Activated naive CD8-positive, alpha-beta T cell treated with anti-CD3 and anti-CD28 coated beads, Interleukin-2, amount 50 U/mL, for 24 hours (primary cell): ENCODE measurements around the gene ZMPSTE24.
"Not testable (repeated sequence)": the region's sequence is repeated elsewhere in the genome, so short reads cannot be mapped to it uniquely, and the experiment has no call there.

ENCODE experiments used
- ATAC-seq: fragments of 150-1000 bp; cut with Tn5 transposase; one replicate; pipeline ENCODE4 v1.10.0; 2021
- DNase-seq: peaks from one replicate; pipeline ENCODE4 v3.0.0; 2021
- H3K27ac Mint-ChIP-seq: one replicate; pipeline ENCODE4 v1.8.0; 2021; ENCODE audit warnings: mild to moderate bottlenecking, mixed read lengths
- H3K27me3 Mint-ChIP-seq: one replicate; pipeline ENCODE4 v1.8.0; 2021; ENCODE audit warnings: mixed read lengths
- H3K36me3 Mint-ChIP-seq: one replicate; pipeline ENCODE4 v1.8.0; 2021; ENCODE audit warnings: low read depth, mixed read lengths
- H3K4me1 Mint-ChIP-seq: one replicate; pipeline ENCODE4 v1.8.0; 2021; ENCODE audit warnings: mixed read lengths
- H3K4me3 Mint-ChIP-seq: one replicate; pipeline ENCODE4 v1.8.0; 2021; ENCODE audit warnings: mild to moderate bottlenecking, moderate library complexity, mixed read lengths
- H3K9me3 Mint-ChIP-seq: one replicate; pipeline ENCODE4 v1.8.0; 2021; ENCODE audit warnings: mixed read lengths

ZMPSTE24 gene

GRCh38 chr1:40342381-40342717 is 84.3 kb downstream of the ZMPSTE24 start:
- not testable (repeated sequence) for ATAC-seq, DNase-seq, H3K27me3 Mint-ChIP-seq, H3K9me3 Mint-ChIP-seq, H3K36me3 Mint-ChIP-seq
- Mint-ChIP-seq H3K4me1 (peaks cover 52% of the 10 kb centered on the region), H3K27ac (peak overlapping the region; percentile 81), H3K4me3 (peak overlapping the region; percentile 7)
